Measurements from ENCODE around the gene PXDC1. TPM values are rescaled to one million over a fixed set of nuclear protein-coding genes. Genes with fewer than 3 reads are reported as not detected.

Gene PXDC1
- total and polyA plus RNA-seq, 2 experiments from 2014 or later = 1.2 to 1.8 TPM

GRCh38 chr6:3741477-3741871 lies 10.0 kb downstream of the PXDC1 start:
- Mint-ChIP-seq H3K4me3 (no peak overlapping the region; the same call in 2 of the 3 replicates), H3K4me1 (peaks cover 44% of the 10 kb centered on the region), H3K9me3 (no peaks in the 10 kb centered on the region), H3K36me3 (ENCODE audit: low read depth) (no peaks in the 10 kb centered on the region; the same call in 2 of the 3 replicates), H3K27me3 (ENCODE audit: insufficient read depth, low read depth, poor library complexity) (peaks cover 16% of the 10 kb centered on the region), H3K27ac (no peak overlapping the region)
- DNase-seq (ENCODE audit: low spot score) (no peak), ATAC-seq (peak; percentile 9; the same call in 2 of the 3 replicates)
- Histone ChIP-seq H3K4me1 (ENCODE audit: insufficient read depth) (peaks cover 10% of the 10 kb centered on the region), H3F3A (replicated peaks; ENCODE audit: low read depth) (no peaks in the 10 kb centered on the region), H2AFZ (no peak overlapping the region), H3K9me2 (ENCODE audit: insufficient read depth) (no peaks in the 10 kb centered on the region), H3K27ac (ENCODE audit: low read depth) (no peak overlapping the region), H3K4me3 (no peak overlapping the region), H3K27me3 (ENCODE audit: insufficient read depth) (no peaks in the 10 kb centered on the region), H3K4me2 (no peak overlapping the region), H3K36me3 (ENCODE audit: insufficient read depth) (no peaks in the 10 kb centered on the region), H4K20me1 (replicated peaks; ENCODE audit: insufficient read depth) (no peaks in the 10 kb centered on the region), H3K79me2 (replicated peaks; ENCODE audit: insufficient read depth) (no peaks in the 10 kb centered on the region)
- TF ChIP-seq ZNF114 (CRISPR knock-in tag; IDR thresholded peaks at IDR 0.05) (no peak), JUNB (IDR thresholded peaks at IDR 0.05; ENCODE audit: unreplicated experiment) (no peak), NANOG (IDR thresholded peaks at IDR 0.05; ENCODE audit: borderline replicate concordance) (no peak), CREB1 (CRISPR knock-in tag; IDR thresholded peaks at IDR 0.05; ENCODE audit: low read depth) (no peak), EZH2phosphoT487 (IDR thresholded peaks at IDR 0.05; ENCODE audit: unreplicated experiment) (no peak), STAT1 (IDR thresholded peaks at IDR 0.05; ENCODE audit: unreplicated experiment) (no peak), EZH2 (IDR thresholded peaks at IDR 0.05; ENCODE audit: low read depth, unreplicated experiment) (no peak), CTCF (conservative IDR thresholded peaks at IDR 0.05; ENCODE audit: low read depth in 2 of 2) (no peak), ETS1 (IDR thresholded peaks at IDR 0.05) (no peak), ZNF331 (CRISPR knock-in tag; IDR thresholded peaks at IDR 0.05; ENCODE audit: low read depth) (no peak), REST (IDR thresholded peaks at IDR 0.05; ENCODE audit: unreplicated experiment) (no peak), ZNF462 (CRISPR knock-in tag; IDR thresholded peaks at IDR 0.05) (no peak), POLR2AphosphoS5 (IDR thresholded peaks at IDR 0.05; ENCODE audit: low read depth) (no peak)
